Fibroblast of lung (primary cell): ENCODE data around the gene TSACC.

ENCODE experiments used
- CTCF ChIP-seq, 2 donors: IDR thresholded peaks in 1 of 2; conservative IDR thresholded peaks in 1 of 2; 1 replicate in 1 of 2; 2 replicates in 1 of 2; pipeline ENCODE4 v1.5.1; 2011 to 2012; ENCODE audit warnings: low read length in 2 of 2, control low read depth in 1 of 2, inconsistent platforms in 1 of 2, low read depth in 1 of 2, mild to moderate bottlenecking in 1 of 2
- EZH2 ChIP-seq: IDR thresholded peaks from 2 replicates; pipeline ENCODE4 v1.5.1; 2012; ENCODE audit warnings: low read length, control low read depth, mild to moderate bottlenecking; ENCODE audit errors: missing control alignments

- TF ChIP-seq EZH2 (no peak), CTCF (conservative IDR thresholded peaks at IDR 0.05 in 1 of 2, IDR thresholded peaks at IDR 0.05 in 1 of 2; ENCODE audit: low read depth in 1 of 2, low read length in 2 of 2) (no peak)
Observed at GRCh38 chr1:156368157-156368658, 29.9 kb downstream of the TSACC start.
